HAP-1 (cell line): ENCODE data around the gene ADAMTS15.

Experiments used
- DNase-seq, 2 experiments: peaks; one replicate each; pipeline ENCODE4 v3.0.0-alpha.2; 2016 to 2020; ENCODE audit warnings: low spot score in 2 of 2
- H3K27me3 ChIP-seq: fragments of 250-450 bp; sonication (Bioruptor Pico); 2 replicates; pipeline ENCODE4 v1.5.1; 2020; ENCODE audit warnings: low read depth, mild to moderate bottlenecking, moderate library complexity
- H3K36me3 ChIP-seq: fragments of 250-450 bp; sonication (Bioruptor Pico); replicated peaks from 2 replicates; pipeline ENCODE4 v1.5.1; 2020; ENCODE audit warnings: mild to moderate bottlenecking
- H3K4me1 ChIP-seq: fragments of 250-450 bp; sonication (Bioruptor Pico); 2 replicates; pipeline ENCODE4 v1.5.1; 2020; ENCODE audit warnings: mild to moderate bottlenecking
- H3K4me3 ChIP-seq: fragments of 250-450 bp; sonication (Bioruptor Pico); 2 replicates; pipeline ENCODE4 v1.5.1; 2020; ENCODE audit warnings: mild to moderate bottlenecking, moderate library complexity
- H3K9me3 ChIP-seq: fragments of 250-450 bp; sonication (Bioruptor Pico); 2 replicates; pipeline ENCODE4 v1.5.1; 2020; ENCODE audit warnings: mild to moderate bottlenecking, moderate library complexity
- in situ Hi-C: fragments of 300-500 bp; cut with MboI; formaldehyde crosslinking; loops from 3 replicates; pipeline ENCODE4 v1.14.3; 2020; ENCODE audit warnings: low sequenced_read_pairs, inconsistent platforms, mixed read lengths

The ADAMTS15 gene

GRCh38 chr11:130413405-130414106, 34.9 kb upstream of the ADAMTS15 start:
- DNase-seq: no peak
- Histone ChIP-seq H3K4me3 (no peak overlapping the region), H3K4me1 (no peaks in the 10 kb centered on the region), H3K9me3 (no peaks in the 10 kb centered on the region), H3K36me3 (no peaks in the 10 kb centered on the region), H3K27me3 (no peaks in the 10 kb centered on the region)
- in situ Hi-C loops: no loop called here

- Histone ChIP-seq H3K4me3 (no peak overlapping the region), H3K9me3 (no peaks in the 10 kb centered on the region), H3K27me3 (no peaks in the 10 kb centered on the region), H3K4me1 (no peaks in the 10 kb centered on the region), H3K36me3 (no peaks in the 10 kb centered on the region)
- in situ Hi-C loops: no loop called here
- DNase-seq: no peak
These were observed 34.1 kb upstream of the ADAMTS15 start for GRCh38 chr11:130414107-130415080.

GRCh38 chr11:130415731-130416529, 32.5 kb upstream of the ADAMTS15 start:
- H3K36me3 ChIP-seq: no peaks in the 10 kb centered on the region

GRCh38 chr11:130416530-130416882, 31.9 kb upstream of the ADAMTS15 start:
- in situ Hi-C loops: no loop called here
- DNase-seq: no peak
- Histone ChIP-seq H3K36me3 (no peaks in the 10 kb centered on the region), H3K27me3 (peaks cover 5% of the 10 kb centered on the region; the same call in 1 of the 2 replicates), H3K9me3 (no peaks in the 10 kb centered on the region), H3K4me1 (no peaks in the 10 kb centered on the region), H3K4me3 (no peak overlapping the region)

More at GRCh38 chr11:130415731-130416529, 32.5 kb upstream of the ADAMTS15 start:
- H3K4me3 ChIP-seq: no peak overlapping the region
- no peaks in the 10 kb centered on the region for H3K4me1 ChIP-seq
- H3K9me3 ChIP-seq: no peaks in the 10 kb centered on the region
- in situ Hi-C loops: no loop called here
- H3K27me3 ChIP-seq: peaks cover 5% of the 10 kb centered on the region; the same call in 1 of the 2 replicates
- no peak for DNase-seq

- peaks cover 5% of the 10 kb centered on the region; the same call in 1 of the 2 replicates for H3K27me3 ChIP-seq
- no peaks in the 10 kb centered on the region for H3K4me1 ChIP-seq
- no peaks in the 10 kb centered on the region for H3K9me3 ChIP-seq
- in situ Hi-C loops: no loop called here
- no peaks in the 10 kb centered on the region for H3K36me3 ChIP-seq
- no peak for DNase-seq
- no peak overlapping the region for H3K4me3 ChIP-seq
These were observed 31.5 kb upstream of the ADAMTS15 start for GRCh38 chr11:130416906-130417305.

GRCh38 chr11:130418210-130418609, 30.2 kb upstream of the ADAMTS15 start:
- peaks cover 5% of the 10 kb centered on the region; the same call in 1 of the 2 replicates for H3K27me3 ChIP-seq
- in situ Hi-C loops: no loop called here
- H3K9me3 ChIP-seq: no peaks in the 10 kb centered on the region
- H3K36me3 ChIP-seq: no peaks in the 10 kb centered on the region
- no peak for DNase-seq
- H3K4me1 ChIP-seq: no peaks in the 10 kb centered on the region
- no peak overlapping the region for H3K4me3 ChIP-seq

GRCh38 chr11:130418756-130419155, 29.7 kb upstream of the ADAMTS15 start:
- no peaks in the 10 kb centered on the region for H3K36me3 ChIP-seq
- no peaks in the 10 kb centered on the region for H3K4me1 ChIP-seq
- H3K4me3 ChIP-seq: no peak overlapping the region
- DNase-seq: no peak
- in situ Hi-C loops: no loop called here
- peaks cover 5% of the 10 kb centered on the region; the same call in 1 of the 2 replicates for H3K27me3 ChIP-seq
- no peaks in the 10 kb centered on the region for H3K9me3 ChIP-seq

- Histone ChIP-seq H3K9me3 (no peaks in the 10 kb centered on the region), H3K27me3 (peaks cover 21% of the 10 kb centered on the region), H3K4me3 (no peak overlapping the region), H3K4me1 (no peaks in the 10 kb centered on the region), H3K36me3 (no peaks in the 10 kb centered on the region)
- in situ Hi-C loops: loop anchor here (10.0 kb wide), 1 partner anchor 206 kb away; no protein-coding TSS in a partner anchor
- no peak for DNase-seq
These were observed 27.8 kb upstream of the ADAMTS15 start for GRCh38 chr11:130420478-130421198.

GRCh38 chr11:130421199-130421585, 27.3 kb upstream of the ADAMTS15 start:
- no peak for DNase-seq
- H3K4me1 ChIP-seq: no peaks in the 10 kb centered on the region
- H3K4me3 ChIP-seq: no peak overlapping the region
- H3K36me3 ChIP-seq: no peaks in the 10 kb centered on the region
- no peaks in the 10 kb centered on the region for H3K9me3 ChIP-seq
- in situ Hi-C loops: loop anchor here (10.0 kb wide), 1 partner anchor 206 kb away; no protein-coding TSS in a partner anchor
- H3K27me3 ChIP-seq: peaks cover 26% of the 10 kb centered on the region

- DNase-seq: no peak
These were observed 26.7 kb upstream of the ADAMTS15 start for GRCh38 chr11:130421697-130422096.

GRCh38 chr11:130422251-130422995, 26.0 kb upstream of the ADAMTS15 start:
- in situ Hi-C loops: loop anchor here (10.0 kb wide), 1 partner anchor 208 kb away; no protein-coding TSS in a partner anchor
- Histone ChIP-seq H3K36me3 (no peaks in the 10 kb centered on the region), H3K27me3 (peaks cover 39% of the 10 kb centered on the region), H3K4me1 (no peaks in the 10 kb centered on the region), H3K9me3 (no peaks in the 10 kb centered on the region), H3K4me3 (no peak overlapping the region)
- DNase-seq: no peak

More at GRCh38 chr11:130421697-130422096, 26.7 kb upstream of the ADAMTS15 start:
- H3K9me3 ChIP-seq: no peaks in the 10 kb centered on the region
- H3K36me3 ChIP-seq: no peaks in the 10 kb centered on the region
- H3K27me3 ChIP-seq: peaks cover 31% of the 10 kb centered on the region
- in situ Hi-C loops: loop anchor here (10.0 kb wide), 1 partner anchor 207 kb away; no protein-coding TSS in a partner anchor
- H3K4me3 ChIP-seq: no peak overlapping the region
- no peaks in the 10 kb centered on the region for H3K4me1 ChIP-seq

GRCh38 chr11:130423541-130424142, 24.8 kb upstream of the ADAMTS15 start:
- no peak overlapping the region for H3K4me3 ChIP-seq
- H3K27me3 ChIP-seq: peaks cover 46% of the 10 kb centered on the region
- no peaks in the 10 kb centered on the region for H3K36me3 ChIP-seq
- DNase-seq: no peak
- H3K4me1 ChIP-seq: no peaks in the 10 kb centered on the region
- no peaks in the 10 kb centered on the region for H3K9me3 ChIP-seq
- in situ Hi-C loops: loop anchor here (10.0 kb wide), 1 partner anchor 209 kb away; no protein-coding TSS in a partner anchor
